ENCODE measurements around the gene RFK. TPM values are rescaled to one million over a fixed set of nuclear protein-coding genes. Genes with fewer than 3 reads are reported as not detected.

RFK gene
- total RNA-seq, 1 experiment from 2014 or later, result 12.0 TPM

DNA sequence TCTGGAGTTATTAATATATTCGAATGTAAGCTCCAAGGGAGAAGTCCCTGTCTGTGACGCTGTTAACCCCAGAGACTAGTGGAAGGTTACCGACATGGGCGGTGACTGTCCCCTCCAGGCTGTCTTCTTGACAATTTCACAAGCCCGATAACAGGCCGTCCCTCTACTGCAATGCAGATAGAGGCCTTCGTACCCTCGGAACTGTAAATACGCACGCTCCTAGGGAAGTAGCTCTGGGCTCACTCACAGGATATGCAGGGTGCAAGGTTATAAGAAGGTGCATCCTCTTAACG, 680 bp upstream of the RFK start:
- H3K9me3 Mint-ChIP-seq, result no peaks in the 10 kb centered on the region; a peak in 2 of 5 replicates
- H3K27me3 Mint-ChIP-seq (ENCODE audit: low read depth), result peaks cover 1% of the 10 kb centered on the region; the same call in 1 of the 2 replicates
- H2BK12ac ChIP-seq (ENCODE audit: insufficient read length, low read depth, low read length), result no peak overlapping the region
- H2BK20ac ChIP-seq (ENCODE audit: low read depth, low read length, poor library complexity, severe bottlenecking), result no peak overlapping the region
- no peak overlapping the region for H4K5ac ChIP-seq (ENCODE audit: insufficient read length, low read depth, low read length)
- H3K56ac ChIP-seq (ENCODE audit: insufficient read length, low read depth, low read length), result no peak overlapping the region
- peak overlapping the region; percentile 5 to 98 (median 95) for H3K27ac Mint-ChIP-seq
- no peak overlapping the region for H3K23ac ChIP-seq (ENCODE audit: insufficient read length, low read depth, low read length)
- peak; percentile 69 for DNase-seq
- H2BK15ac ChIP-seq (ENCODE audit: low read depth, low read length), result no peak overlapping the region
- no peak overlapping the region for H4K91ac ChIP-seq (ENCODE audit: insufficient read length, low read depth, low read length)
- no peaks in the 10 kb centered on the region for H3K23me2 ChIP-seq (ENCODE audit: insufficient read length, low read depth, low read length, poor library complexity, severe bottlenecking)
- H2BK120ac ChIP-seq (ENCODE audit: low read depth, low read length, poor library complexity, severe bottlenecking), result no peak overlapping the region
- no peaks in the 10 kb centered on the region for H3K4me1 ChIP-seq (ENCODE audit: insufficient read depth, low read length)
- no peak overlapping the region for H4K8ac ChIP-seq (replicated peaks; ENCODE audit: insufficient read length, low read depth, low read length)
- no peak overlapping the region for H2BK5ac ChIP-seq (ENCODE audit: insufficient read length, low read length)
- H3K4ac ChIP-seq (ENCODE audit: low read depth, low read length), result no peak overlapping the region
- no peaks in the 10 kb centered on the region for H3K9me3 ChIP-seq (ENCODE audit: control insufficient read depth, low read depth, low read length)
- H2AK5ac ChIP-seq (ENCODE audit: insufficient read length, low read length), result no peak overlapping the region
- H3K9ac ChIP-seq (ENCODE audit: extremely low read depth, insufficient read length, low read length), result peak overlapping the region; percentile 76
- TF ChIP-seq, protein P1, sequence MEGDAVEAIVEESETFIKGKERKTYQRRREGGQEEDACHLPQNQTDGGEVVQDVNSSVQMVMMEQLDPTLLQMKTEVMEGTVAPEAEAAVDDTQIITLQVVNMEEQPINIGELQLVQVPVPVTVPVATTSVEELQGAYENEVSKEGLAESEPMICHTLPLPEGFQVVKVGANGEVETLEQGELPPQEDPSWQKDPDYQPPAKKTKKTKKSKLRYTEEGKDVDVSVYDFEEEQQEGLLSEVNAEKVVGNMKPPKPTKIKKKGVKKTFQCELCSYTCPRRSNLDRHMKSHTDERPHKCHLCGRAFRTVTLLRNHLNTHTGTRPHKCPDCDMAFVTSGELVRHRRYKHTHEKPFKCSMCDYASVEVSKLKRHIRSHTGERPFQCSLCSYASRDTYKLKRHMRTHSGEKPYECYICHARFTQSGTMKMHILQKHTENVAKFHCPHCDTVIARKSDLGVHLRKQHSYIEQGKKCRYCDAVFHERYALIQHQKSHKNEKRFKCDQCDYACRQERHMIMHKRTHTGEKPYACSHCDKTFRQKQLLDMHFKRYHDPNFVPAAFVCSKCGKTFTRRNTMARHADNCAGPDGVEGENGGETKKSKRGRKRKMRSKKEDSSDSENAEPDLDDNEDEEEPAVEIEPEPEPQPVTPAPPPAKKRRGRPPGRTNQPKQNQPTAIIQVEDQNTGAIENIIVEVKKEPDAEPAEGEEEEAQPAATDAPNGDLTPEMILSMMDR (conservative IDR thresholded peaks at IDR 0.05), result no peak
- peaks cover 7 to 20% (median 19%) of the 10 kb centered on the region in 3 experiments for H3K36me3 Mint-ChIP-seq (ENCODE audit: insufficient read depth in 1 of 3, low read depth in 3 of 3)
- H3K18ac ChIP-seq (ENCODE audit: insufficient read length, low read depth, low read length), result no peak overlapping the region
- H3K14ac ChIP-seq (ENCODE audit: insufficient read depth, low read length), result no peak overlapping the region; the same call in 1 of the 2 replicates
- H2AFZ ChIP-seq (ENCODE audit: low read length), result peak overlapping the region; percentile 32
- H3K4me1 Mint-ChIP-seq, result peaks cover 3 to 7% of the 10 kb centered on the region in 2 experiments; a peak in 3 of 4 replicates
- no peak overlapping the region for H3T11ph ChIP-seq (ENCODE audit: low read length)
- H3K27me3 ChIP-seq (ENCODE audit: insufficient read depth, low read length), result no peaks in the 10 kb centered on the region
- H3K27ac ChIP-seq (ENCODE audit: insufficient read length, low read depth, low read length), result no peak overlapping the region
- no CpG with 5 or more reads among the region's 11 CpGs for WGBS (ENCODE audit: extremely low coverage, insufficient read length, low lambda C conversion rate)
- no peaks in the 10 kb centered on the region for H3K79me2 ChIP-seq (ENCODE audit: insufficient read depth, low read length)
- no peaks in the 10 kb centered on the region for H4K20me1 ChIP-seq (ENCODE audit: control insufficient read depth, insufficient read depth, insufficient read length)
- peak overlapping the region; percentile 62 for H3K4me2 ChIP-seq (ENCODE audit: insufficient read depth, insufficient read length, low read length)
- peak overlapping the region; percentile 79 to 86 for H3K4me3 Mint-ChIP-seq
- H3K79me1 ChIP-seq (ENCODE audit: insufficient read depth, low read depth, low read length, poor library complexity, severe bottlenecking), result no peaks in the 10 kb centered on the region
